ENCODE data around the gene C2orf66.

C2orf66 gene

DNA sequence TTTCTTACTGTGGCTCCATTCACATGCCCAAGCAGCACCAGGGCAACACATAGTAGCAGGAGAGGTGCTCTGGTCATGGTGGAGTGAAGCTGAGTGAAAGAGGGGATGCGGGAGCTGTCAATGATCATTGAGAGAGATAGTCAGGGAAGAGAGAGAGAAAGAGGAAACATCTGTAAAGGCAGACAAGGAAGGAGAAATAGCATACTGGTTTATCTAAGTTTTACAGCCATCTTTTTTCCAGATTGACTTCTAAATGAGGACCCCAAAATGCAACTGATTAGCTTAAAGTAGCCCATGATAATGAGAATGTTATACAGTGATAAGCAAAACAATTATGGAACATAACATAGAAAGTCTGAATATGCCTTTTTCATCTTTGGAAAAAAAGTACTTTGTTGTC lies at the start of gene C2orf66:
TSS of gene C2orf66 (minus strand) at position 96 of the 400 bp plus-strand sequence. CDS start at position 77, 19 bp downstream.
- no peak within 1 kb of the TSS for H3K4me3 ChIP-seq (replicated peaks; ENCODE audit: low read depth, low read length)
- no peaks in the 10 kb centered on the region for H3K36me3 ChIP-seq (ENCODE audit: control insufficient read depth, insufficient read depth, low read length)
- no peak for DNase-seq (ENCODE audit: extremely low read depth, insufficient read length)
- no peak for TF ChIP-seq CTCF (IDR thresholded peaks at IDR 0.05; ENCODE audit: insufficient read depth, low read length, poor library complexity, severe bottlenecking)
- H3K27me3 ChIP-seq (replicated peaks; ENCODE audit: control insufficient read depth, insufficient read depth, low read length), result no peaks in the 10 kb centered on the region

- H3K4me3 ChIP-seq (replicated peaks; ENCODE audit: low read depth, low read length), result no peak overlapping the region
- DNase-seq (ENCODE audit: extremely low read depth, insufficient read length), result no peak
- H3K27me3 ChIP-seq (replicated peaks; ENCODE audit: control insufficient read depth, insufficient read depth, low read length), result no peaks in the 10 kb centered on the region
- no peak for TF ChIP-seq CTCF (IDR thresholded peaks at IDR 0.05; ENCODE audit: insufficient read depth, low read length, poor library complexity, severe bottlenecking)
- H3K36me3 ChIP-seq (ENCODE audit: control insufficient read depth, insufficient read depth, low read length), result no peaks in the 10 kb centered on the region
Observed at GRCh38 chr2:196854629-196855028, 45.5 kb upstream of the C2orf66 start.

GRCh38 chr2:196853301-196854087 lies 44.3 kb upstream of the C2orf66 start:
- Histone ChIP-seq H3K27me3 (replicated peaks; ENCODE audit: control insufficient read depth, insufficient read depth, low read length) (no peaks in the 10 kb centered on the region), H3K4me3 (replicated peaks; ENCODE audit: low read depth, low read length) (no peak overlapping the region), H3K36me3 (ENCODE audit: control insufficient read depth, insufficient read depth, low read length) (no peaks in the 10 kb centered on the region)
- DNase-seq (ENCODE audit: extremely low read depth, insufficient read length), result no peak
- TF ChIP-seq CTCF (IDR thresholded peaks at IDR 0.05; ENCODE audit: insufficient read depth, low read length, poor library complexity, severe bottlenecking), result no peak

DNA sequence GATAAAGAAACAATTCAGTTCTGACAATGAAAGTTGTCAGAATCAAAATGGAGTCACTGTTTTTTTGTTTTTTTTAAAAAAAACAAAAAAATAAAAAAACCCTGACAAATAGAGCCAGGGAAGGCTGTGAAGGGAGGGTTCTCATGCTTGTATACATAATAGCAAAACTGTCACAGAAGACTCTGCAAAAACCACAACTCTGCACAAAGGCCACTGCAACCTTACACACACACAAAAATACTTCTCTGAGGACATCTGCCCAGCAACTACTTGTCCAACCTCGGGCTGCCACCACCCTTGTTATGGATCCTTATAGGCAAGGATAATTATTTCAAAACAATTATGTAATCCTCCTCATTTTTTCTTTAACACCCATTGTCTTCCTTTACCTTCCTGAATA lies 41.9 kb upstream of the C2orf66 start:
- TF ChIP-seq CTCF (IDR thresholded peaks at IDR 0.05; ENCODE audit: insufficient read depth, low read length, poor library complexity, severe bottlenecking), result no peak
- H3K27me3 ChIP-seq (replicated peaks; ENCODE audit: control insufficient read depth, insufficient read depth, low read length), result no peaks in the 10 kb centered on the region
- DNase-seq (ENCODE audit: extremely low read depth, insufficient read length), result no peak
- H3K36me3 ChIP-seq (ENCODE audit: control insufficient read depth, insufficient read depth, low read length), result no peaks in the 10 kb centered on the region
- H3K4me3 ChIP-seq (replicated peaks; ENCODE audit: low read depth, low read length), result no peak overlapping the region

DNA sequence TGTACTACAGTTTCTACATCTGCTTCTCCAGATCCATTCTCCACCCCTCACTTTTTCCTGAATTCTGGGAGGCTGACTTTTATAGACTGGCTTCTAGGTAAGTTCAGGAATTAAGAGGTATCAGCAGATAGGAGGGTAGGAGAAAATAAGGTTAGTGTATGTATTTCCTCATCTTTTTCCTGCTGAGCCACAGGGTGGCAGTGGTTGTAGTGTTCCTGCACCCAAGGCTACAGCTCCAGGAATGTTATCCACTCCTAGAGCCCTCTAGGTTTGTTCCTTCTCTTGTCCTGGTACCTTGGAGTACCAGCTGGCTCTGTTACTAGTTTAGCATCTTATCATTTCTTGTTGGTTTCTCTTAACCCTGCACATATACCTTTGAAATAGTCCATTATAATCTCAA lies 40.7 kb upstream of the C2orf66 start:
- peak; percentile 28 for TF ChIP-seq CTCF (IDR thresholded peaks at IDR 0.05; ENCODE audit: insufficient read depth, low read length, poor library complexity, severe bottlenecking)
- H3K36me3 ChIP-seq (ENCODE audit: control insufficient read depth, insufficient read depth, low read length), result no peaks in the 10 kb centered on the region
- no peak overlapping the region for H3K4me3 ChIP-seq (replicated peaks; ENCODE audit: low read depth, low read length)
- DNase-seq (ENCODE audit: extremely low read depth, insufficient read length), result no peak
- H3K27me3 ChIP-seq (replicated peaks; ENCODE audit: control insufficient read depth, insufficient read depth, low read length), result no peaks in the 10 kb centered on the region

Measured in GM06990 (cell line).